ENCODE measurements around the gene DAB2IP.
A peak's percentile ranks its signal among the peaks of the same experiment; 100 is the strongest.

Gene DAB2IP

GRCh38 chr9:121604654-121605053, 46.8 kb upstream of the DAB2IP start:
- Histone ChIP-seq H3K4me2 (ENCODE audit: low read depth, low read length, poor library complexity, severe bottlenecking) (peak overlapping the region; percentile 55), H3K79me2 (ENCODE audit: insufficient read depth, low read length) (no peaks in the 10 kb centered on the region), H3F3A (ENCODE audit: low read depth) (no peaks in the 10 kb centered on the region), H3K4me3 (ENCODE audit: low read length, poor library complexity, severe bottlenecking) (peak overlapping the region; percentile 28), H3K27me3 (ENCODE audit: insufficient read depth, low read length, poor library complexity, severe bottlenecking) (no peaks in the 10 kb centered on the region), H3K4me1 (ENCODE audit: insufficient read depth, low read length, poor library complexity, severe bottlenecking) (peaks cover 29% of the 10 kb centered on the region), H2AFZ (ENCODE audit: low read length) (peak overlapping the region; percentile 15), H4K20me1 (ENCODE audit: insufficient read depth, low read length, poor library complexity, severe bottlenecking) (no peaks in the 10 kb centered on the region), H3K9ac (ENCODE audit: low read depth, low read length, poor library complexity, severe bottlenecking) (peak overlapping the region; percentile 30), H3K9me2 (replicated peaks; ENCODE audit: low read depth, low read length) (no peaks in the 10 kb centered on the region), H3K9me3 (ENCODE audit: insufficient read depth, low read depth, low read length) (no peaks in the 10 kb centered on the region), H3K36me3 (ENCODE audit: insufficient read depth, low read length) (no peaks in the 10 kb centered on the region)
- TF ChIP-seq, protein P1, sequence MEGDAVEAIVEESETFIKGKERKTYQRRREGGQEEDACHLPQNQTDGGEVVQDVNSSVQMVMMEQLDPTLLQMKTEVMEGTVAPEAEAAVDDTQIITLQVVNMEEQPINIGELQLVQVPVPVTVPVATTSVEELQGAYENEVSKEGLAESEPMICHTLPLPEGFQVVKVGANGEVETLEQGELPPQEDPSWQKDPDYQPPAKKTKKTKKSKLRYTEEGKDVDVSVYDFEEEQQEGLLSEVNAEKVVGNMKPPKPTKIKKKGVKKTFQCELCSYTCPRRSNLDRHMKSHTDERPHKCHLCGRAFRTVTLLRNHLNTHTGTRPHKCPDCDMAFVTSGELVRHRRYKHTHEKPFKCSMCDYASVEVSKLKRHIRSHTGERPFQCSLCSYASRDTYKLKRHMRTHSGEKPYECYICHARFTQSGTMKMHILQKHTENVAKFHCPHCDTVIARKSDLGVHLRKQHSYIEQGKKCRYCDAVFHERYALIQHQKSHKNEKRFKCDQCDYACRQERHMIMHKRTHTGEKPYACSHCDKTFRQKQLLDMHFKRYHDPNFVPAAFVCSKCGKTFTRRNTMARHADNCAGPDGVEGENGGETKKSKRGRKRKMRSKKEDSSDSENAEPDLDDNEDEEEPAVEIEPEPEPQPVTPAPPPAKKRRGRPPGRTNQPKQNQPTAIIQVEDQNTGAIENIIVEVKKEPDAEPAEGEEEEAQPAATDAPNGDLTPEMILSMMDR (conservative IDR thresholded peaks at IDR 0.05; ENCODE audit: low read length): no peak
- TF ChIP-seq EZH2phosphoT487 (IDR thresholded peaks at IDR 0.05; ENCODE audit: borderline replicate concordance): no peak

DNA sequence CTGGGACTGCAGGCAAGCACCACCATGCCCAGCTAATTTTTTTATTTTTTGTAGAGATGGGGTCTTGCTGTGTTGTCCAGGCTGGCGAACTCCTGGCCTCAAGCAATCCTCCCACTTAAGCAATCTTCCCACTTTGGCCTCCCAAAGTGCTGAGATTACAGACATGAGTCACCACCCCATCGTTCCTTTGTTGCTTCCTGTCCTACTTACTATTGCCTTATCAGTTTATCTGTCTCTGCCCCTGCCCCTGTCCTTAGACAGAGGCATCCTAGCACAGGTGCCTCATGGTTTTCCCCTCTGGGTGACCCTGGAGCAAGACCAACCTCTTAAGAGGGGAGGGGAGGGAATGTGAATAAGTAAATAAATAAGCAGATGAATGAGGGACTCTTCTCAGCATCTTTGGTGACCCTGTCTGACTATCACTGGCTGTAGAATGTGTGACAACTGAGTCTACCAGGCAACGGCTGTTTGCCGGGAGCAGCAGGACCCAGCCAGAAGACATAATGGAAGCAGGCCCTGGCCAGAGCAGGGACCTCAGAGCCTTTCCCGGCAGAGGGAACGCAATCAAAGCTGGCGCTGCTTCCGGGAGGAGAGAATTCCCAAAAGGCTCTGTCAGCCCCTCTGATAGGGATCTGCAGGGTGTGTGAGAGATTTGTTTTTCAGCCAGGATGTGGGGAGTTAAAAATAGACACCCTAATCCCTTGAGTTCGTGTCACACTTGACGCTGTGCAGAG, 43.8 kb upstream of the DAB2IP start:
- Histone ChIP-seq H3K4me3 (ENCODE audit: low read length, poor library complexity, severe bottlenecking) (no peak overlapping the region), H3K9me3 (ENCODE audit: insufficient read depth, low read depth, low read length) (no peaks in the 10 kb centered on the region), H3K79me2 (ENCODE audit: insufficient read depth, low read length) (no peaks in the 10 kb centered on the region), H3K4me1 (ENCODE audit: insufficient read depth, low read length, poor library complexity, severe bottlenecking) (peaks cover 30% of the 10 kb centered on the region), H3K27me3 (ENCODE audit: insufficient read depth, low read length, poor library complexity, severe bottlenecking) (no peaks in the 10 kb centered on the region), H3K36me3 (ENCODE audit: insufficient read depth, low read length) (no peaks in the 10 kb centered on the region), H3K9me2 (replicated peaks; ENCODE audit: low read depth, low read length) (no peaks in the 10 kb centered on the region), H4K20me1 (ENCODE audit: insufficient read depth, low read length, poor library complexity, severe bottlenecking) (no peaks in the 10 kb centered on the region), H2AFZ (ENCODE audit: low read length) (no peak overlapping the region), H3F3A (ENCODE audit: low read depth) (no peaks in the 10 kb centered on the region), H3K4me2 (ENCODE audit: low read depth, low read length, poor library complexity, severe bottlenecking) (no peak overlapping the region), H3K9ac (ENCODE audit: low read depth, low read length, poor library complexity, severe bottlenecking) (no peak overlapping the region)
- TF ChIP-seq, protein P1 (conservative IDR thresholded peaks at IDR 0.05; ENCODE audit: low read length): no peak
- no peak for TF ChIP-seq EZH2phosphoT487 (IDR thresholded peaks at IDR 0.05; ENCODE audit: borderline replicate concordance)

- H3K9ac ChIP-seq (ENCODE audit: low read depth, low read length, poor library complexity, severe bottlenecking): no peak overlapping the region
- no peak overlapping the region for H2AFZ ChIP-seq (ENCODE audit: low read length)
- no peaks in the 10 kb centered on the region for H3K27me3 ChIP-seq (ENCODE audit: insufficient read depth, low read length, poor library complexity, severe bottlenecking)
- H3K79me2 ChIP-seq (ENCODE audit: insufficient read depth, low read length): no peaks in the 10 kb centered on the region
- H3K4me3 ChIP-seq (ENCODE audit: low read length, poor library complexity, severe bottlenecking): no peak overlapping the region
- no peaks in the 10 kb centered on the region for H3F3A ChIP-seq (ENCODE audit: low read depth)
- no peaks in the 10 kb centered on the region for H3K9me3 ChIP-seq (ENCODE audit: insufficient read depth, low read depth, low read length)
- TF ChIP-seq EZH2phosphoT487 (IDR thresholded peaks at IDR 0.05; ENCODE audit: borderline replicate concordance): no peak
- TF ChIP-seq, protein P1 (conservative IDR thresholded peaks at IDR 0.05; ENCODE audit: low read length): no peak
- no peaks in the 10 kb centered on the region for H4K20me1 ChIP-seq (ENCODE audit: insufficient read depth, low read length, poor library complexity, severe bottlenecking)
- peaks cover 32% of the 10 kb centered on the region for H3K4me1 ChIP-seq (ENCODE audit: insufficient read depth, low read length, poor library complexity, severe bottlenecking)
- H3K36me3 ChIP-seq (ENCODE audit: insufficient read depth, low read length): no peaks in the 10 kb centered on the region
- no peak overlapping the region for H3K4me2 ChIP-seq (ENCODE audit: low read depth, low read length, poor library complexity, severe bottlenecking)
- H3K9me2 ChIP-seq (replicated peaks; ENCODE audit: low read depth, low read length): no peaks in the 10 kb centered on the region
Observed at GRCh38 chr9:121608168-121608853, 43.1 kb upstream of the DAB2IP start.
